Uterus (tissue), 4 donors: Measurements from ENCODE around the gene NXN. TPM values are rescaled to one million over a fixed set of nuclear protein-coding genes. Genes with fewer than 3 reads are reported as not detected.

Experiments used
- DNase-seq, 2 donors: peaks; one replicate each; pipeline ENCODE4 v3.0.0-alpha.2; 2019 to 2020
- H3K27ac ChIP-seq, 2 donors: fragments of 200-600 bp; sonication (generic); 1 replicate in 1 of 2; 2 replicates in 1 of 2; pipeline ENCODE4 v1.5.1; 2016 to 2018
- H3K27me3 ChIP-seq, 2 donors: fragments of 200-600 bp; sonication (generic); one replicate each; pipeline ENCODE4 v1.5.1; 2018 to 2019; ENCODE audit warnings: control low read depth in 1 of 2
- H3K36me3 ChIP-seq, 2 donors: fragments of 200-600 bp; sonication (generic); one replicate each; pipeline ENCODE4 v1.5.1; 2019; ENCODE audit warnings: control low read depth in 1 of 2
- H3K4me1 ChIP-seq, 2 donors: fragments of 200-600 bp; sonication (generic); one replicate each; pipeline ENCODE4 v1.5.1; 2018 to 2019; ENCODE audit warnings: control low read depth in 1 of 2
- H3K4me3 ChIP-seq, 2 donors: fragments of 200-600 bp; sonication (generic); 1 replicate in 1 of 2; 2 replicates in 1 of 2; pipeline ENCODE4 v1.5.1; 2018 to 2019; ENCODE audit warnings: mild to moderate bottlenecking in 1 of 2
- H3K9me3 ChIP-seq, 2 donors: fragments of 200-600 bp; sonication (generic); one replicate each; pipeline ENCODE4 v1.5.1; 2019; ENCODE audit warnings: control low read depth in 1 of 2
- CTCF ChIP-seq, 4 experiments: fragments of 200-600 bp in 2 of 4; fragments of 450-650 bp in 2 of 4; sonication (generic) in 2 of 4; IDR thresholded peaks; one replicate each; pipeline ENCODE4 v1.5.1; 2016 to 2019; ENCODE audit warnings: antibody characterized with exemption in 4 of 4, mild to moderate bottlenecking in 2 of 4, moderate library complexity in 1 of 4
- POLR2A ChIP-seq, 2 donors: fragments of 450-650 bp; IDR thresholded peaks; one replicate each; pipeline ENCODE4 v1.6.1; 2016; ENCODE audit warnings: antibody characterized with exemption in 2 of 2, mild to moderate bottlenecking in 1 of 2, moderate library complexity in 1 of 2
- intact Hi-C: fragments of 100-400 bp; cut with DNase I; formaldehyde crosslinking; loops from one replicate; pipeline ENCODE4 v1.15.1; 2023; ENCODE audit warnings: low total_unique reads
- total RNA-seq, 4 donors: library from RNA; depleted of rRNA in 3 of 4; stranded (reverse); fragments of >200 nt in 3 of 4; gene quantifications; one replicate each; pipeline versions ENCODE4 v1.1.0 to v1.2.4, GENCODE V29; 2014 to 2023
- donor health status: DM: yes; HTN: yes; CAD: no.

NXN gene
- total RNA-seq, 4 donors from 2014 or later = 6.5 to 99.0 (median 49.9) TPM

DNA sequence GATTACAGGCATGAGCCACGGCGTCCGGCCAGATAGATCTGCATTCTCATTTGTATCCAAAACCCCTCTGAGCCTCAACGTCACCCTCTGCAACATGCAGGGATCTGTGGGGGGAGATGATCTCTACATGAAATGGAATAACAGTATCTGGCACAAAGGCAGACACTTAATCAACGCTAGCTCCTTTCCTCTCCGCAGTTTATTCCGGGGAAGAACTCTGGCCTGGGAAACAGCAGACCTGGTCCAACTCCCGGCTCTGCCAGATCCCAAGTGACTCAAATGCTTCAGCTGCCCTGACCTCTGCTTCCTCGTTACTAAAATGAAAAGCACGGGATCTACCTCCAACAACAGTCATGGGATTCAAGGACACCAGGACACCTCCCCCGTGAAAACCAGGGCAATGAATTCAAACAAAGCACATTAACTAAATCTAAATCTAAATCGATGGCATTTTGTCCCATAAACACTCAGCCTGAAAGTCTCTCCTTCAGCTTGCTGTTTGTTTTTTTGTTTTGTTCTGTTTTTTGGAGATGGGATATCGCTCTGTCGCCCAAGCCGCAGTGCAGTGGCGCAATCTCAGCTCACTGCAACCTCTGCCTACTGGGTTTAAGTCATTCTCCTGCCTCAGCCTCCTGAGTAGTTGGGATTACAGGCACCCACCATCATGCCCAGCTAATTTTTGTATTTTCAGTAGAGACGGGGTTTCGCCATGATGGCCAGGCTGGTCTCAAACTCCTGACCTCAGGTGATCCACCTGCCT is 78.2 kb downstream of the NXN start:
- Histone ChIP-seq H3K9me3 (no peaks in the 10 kb centered on the region), H3K4me3 (no peak overlapping the region), H3K27me3 (no peaks in the 10 kb centered on the region), H3K27ac (peak overlapping the region; percentile 84 to 98), H3K36me3 (no peaks in the 10 kb centered on the region), H3K4me1 (peaks cover 8 to 11% of the 10 kb centered on the region in 2 donors)
- no peak for TF ChIP-seq CTCF (IDR thresholded peaks at IDR 0.05)
- intact Hi-C loops = no loop called here
- peak; percentile 88 to 92 for DNase-seq

- no peak for DNase-seq
- Histone ChIP-seq H3K4me1 (peaks cover 8 to 11% of the 10 kb centered on the region in 2 donors), H3K9me3 (no peaks in the 10 kb centered on the region), H3K27me3 (no peaks in the 10 kb centered on the region), H3K36me3 (no peaks in the 10 kb centered on the region), H3K27ac (peak overlapping the region; percentile 84 to 98), H3K4me3 (no peak overlapping the region)
- TF ChIP-seq POLR2A (IDR thresholded peaks at IDR 0.05) (no peak), CTCF (IDR thresholded peaks at IDR 0.05) (no peak)
- intact Hi-C loops = no loop called here
These were observed 79.1 kb downstream of the NXN start for GRCh38 chr17:900336-900934.

GRCh38 chr17:897970-898619 is 81.5 kb downstream of the NXN start:
- TF ChIP-seq CTCF (IDR thresholded peaks at IDR 0.05) (no peak), POLR2A (IDR thresholded peaks at IDR 0.05) (no peak)
- H3K4me3 ChIP-seq = no peak overlapping the region
- H3K4me1 ChIP-seq = peaks cover 0 to 8% of the 10 kb centered on the region in 2 donors
- intact Hi-C loops = no loop called here
- H3K9me3 ChIP-seq = no peaks in the 10 kb centered on the region
- H3K27ac ChIP-seq = peak overlapping the region in 1 of 2 donors; percentile 59
- no peaks in the 10 kb centered on the region for H3K27me3 ChIP-seq
- DNase-seq = no peak
- H3K36me3 ChIP-seq = no peaks in the 10 kb centered on the region

DNA sequence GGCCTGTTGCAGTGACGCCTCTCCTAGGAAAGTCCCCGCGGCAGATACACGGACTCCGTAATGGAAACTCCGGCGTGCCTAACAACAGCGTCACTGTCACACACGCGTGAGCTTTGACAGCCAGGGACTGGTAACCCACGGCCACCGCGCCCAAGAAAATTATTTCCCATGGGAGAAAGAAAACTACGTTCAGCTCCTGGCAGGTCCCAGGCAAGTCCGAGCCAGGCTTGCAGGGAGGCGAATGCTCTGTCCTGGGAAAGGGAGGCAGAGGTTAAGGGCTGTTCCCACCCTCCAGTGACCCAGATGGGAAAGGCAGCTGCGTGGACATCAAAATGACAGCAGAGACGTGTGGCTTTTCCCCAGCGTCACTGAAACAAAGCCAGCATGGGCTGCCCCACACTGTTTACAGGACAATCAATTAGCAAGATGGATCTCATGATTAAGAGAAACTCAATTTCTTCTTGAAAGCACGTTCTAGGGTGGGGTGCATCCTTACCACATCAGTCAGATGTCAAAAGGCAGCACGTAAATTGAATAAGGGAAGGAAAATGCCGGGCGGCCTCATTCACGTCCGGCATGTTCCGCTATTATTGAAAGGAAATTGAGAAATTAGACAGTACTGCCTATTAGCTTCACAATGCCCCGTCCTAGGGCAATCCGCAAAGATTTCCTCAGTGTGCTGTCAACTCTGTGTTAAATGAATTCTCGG is 82.5 kb downstream of the NXN start:
- Histone ChIP-seq H3K27ac (peak overlapping the region; percentile 51 to 59), H3K36me3 (no peaks in the 10 kb centered on the region), H3K9me3 (no peaks in the 10 kb centered on the region), H3K27me3 (no peaks in the 10 kb centered on the region), H3K4me1 (peaks cover 0 to 8% of the 10 kb centered on the region in 2 donors), H3K4me3 (no peak overlapping the region)
- intact Hi-C loops = no loop called here
- TF ChIP-seq CTCF (IDR thresholded peaks at IDR 0.05) (no peak), POLR2A (IDR thresholded peaks at IDR 0.05) (no peak)
- peak; percentile 60 for DNase-seq
